HepG2 (cell line): Measurements from ENCODE around the gene RNU1-2. TPM values are rescaled to one million over a fixed set of nuclear protein-coding genes. Genes with fewer than 3 reads are reported as not detected.
A peak's percentile ranks its signal among the peaks of the same experiment; 100 is the strongest.
"Not testable (repeated sequence)": the region's sequence is repeated elsewhere in the genome, so short reads cannot be mapped to it uniquely, and the experiment has no call there.

Experiments used
- ATAC-seq: fragments of 200-7000 bp; cut with Tn5 transposase; 3 replicates; pipeline ENCODE4 v1.9.1; 2020; ENCODE audit warnings: mild to moderate bottlenecking, moderate library complexity
- BruUV-seq: library from RNA; stranded (reverse); fragments of 400-500 nt; replicated peaks from 2 replicates; lab custom pipeline; 2021; lab: Mats Ljungman, UMichigan
- CTCF ChIA-PET: fragments of 300-600 bp; formaldehyde crosslinking; extraction: SDS; loops from one replicate; lab custom pipeline; 2021; ENCODE audit warnings: low total read pairs, inconsistent platforms, low intra/inter-chr PET ratio; lab: Yijun Ruan, JAX
- POLR2A ChIA-PET: fragments of 350-600 bp; sonication (Branson Sonifier 250); formaldehyde crosslinking; loops from one replicate; lab custom pipeline; 2020; ENCODE audit warnings: antibody characterized with exemption, inconsistent platforms; lab: Yijun Ruan, JAX
- DNase-seq: peaks from one replicate; pipeline ENCODE4 v3.0.0-alpha.2; 2015; ENCODE audit warnings: low spot score
- FAIRE-seq: peaks from 3 replicates; lab custom pipeline; 2011; peaks lifted over from hg19 to GRCh38; lab: Jason Lieb, UNC
- H2AFZ ChIP-seq: one replicate; pipeline ENCODE4 v1.6.1; 2011; ENCODE audit warnings: low read length, inconsistent platforms
- H3K27ac ChIP-seq: fragments of 300-600 bp; 3 replicates; pipeline ENCODE4 v1.8.0; 2011; ENCODE audit warnings: mixed run types, mild to moderate bottlenecking, mixed read lengths, low read length, inconsistent platforms; ENCODE audit not compliant: insufficient read depth; ENCODE audit errors: extremely low read length
- H3K27me3 ChIP-seq, 2 experiments: fragments of 200-600 bp in 1 of 2; 2 replicates in 1 of 2; 3 replicates in 1 of 2; pipeline versions ENCODE4 v1.6.0 to v1.8.0; 2011; ENCODE audit warnings: low read length in 2 of 2, mild to moderate bottlenecking in 2 of 2, moderate library complexity in 2 of 2, inconsistent platforms in 1 of 2; ENCODE audit not compliant: insufficient read depth in 2 of 2, control insufficient read depth in 1 of 2
- H3K36me3 ChIP-seq, 2 experiments: fragments of 200-600 bp in 1 of 2; replicated peaks in 1 of 2; 2 replicates in 1 of 2; 3 replicates in 1 of 2; pipeline versions ENCODE4 v1.5.1 to v1.8.0; 2011; ENCODE audit warnings: low read length in 2 of 2, inconsistent platforms in 1 of 2; ENCODE audit not compliant: insufficient read depth in 2 of 2, control insufficient read depth in 1 of 2
- H3K4me1 ChIP-seq: 2 replicates; pipeline ENCODE4 v1.5.1; 2012; ENCODE audit warnings: low read length, inconsistent platforms; ENCODE audit not compliant: insufficient read depth
- H3K4me2 ChIP-seq: 2 replicates; pipeline ENCODE4 v1.6.0; 2011; ENCODE audit warnings: low read depth, low read length, inconsistent platforms
- H3K4me3 ChIP-seq, 3 experiments: fragments of 200-600 bp in 1 of 3; sonication (generic), shearing (Covaris generic) in 1 of 3; replicated peaks in 1 of 3; 2 replicates each; pipeline ENCODE4 v1.5.1; 2011 to 2016; ENCODE audit warnings: low read length in 3 of 3, inconsistent platforms in 2 of 3, low read depth in 2 of 3, mild to moderate bottlenecking in 2 of 3, control low read depth in 1 of 3, mixed read lengths in 1 of 3; ENCODE audit not compliant: insufficient read depth in 1 of 3
- H3K79me2 ChIP-seq: one replicate; pipeline ENCODE4 v1.6.1; 2011; ENCODE audit warnings: low read length, inconsistent platforms; ENCODE audit not compliant: insufficient read depth
- H3K9ac ChIP-seq: 2 replicates; pipeline ENCODE4 v1.6.0; 2011; ENCODE audit warnings: mild to moderate bottlenecking, low read depth, low read length, inconsistent platforms; ENCODE audit not compliant: insufficient read depth
- H3K9me3 ChIP-seq: 2 replicates; pipeline ENCODE4 v1.5.1; 2012; ENCODE audit warnings: mild to moderate bottlenecking, low read length
- H4K20me1 ChIP-seq: 2 replicates; pipeline ENCODE4 v1.6.0; 2011; ENCODE audit warnings: inconsistent platforms, mild to moderate bottlenecking, low read length, moderate library complexity; ENCODE audit not compliant: insufficient read depth
- CREB1 ChIP-seq, 2 experiments: fragments of 450-650 bp in 1 of 2; IDR thresholded peaks; 2 replicates each; pipeline ENCODE4 v1.6.1; 2016 to 2017; ENCODE audit warnings: control low read depth in 1 of 2, mild to moderate bottlenecking in 1 of 2, missing compliant biosample characterization in 1 of 2, missing genetic modification characterization in 1 of 2
- FOSL2 ChIP-seq: sonication (generic); formaldehyde crosslinking; IDR thresholded peaks from 2 replicates; pipeline ENCODE4 v1.4.0; 2020; ENCODE audit warnings: missing genetic modification reagents
- GATAD2A ChIP-seq: IDR thresholded peaks from 2 replicates; pipeline ENCODE4 v1.6.1; 2016
- KAT8 ChIP-seq: IDR thresholded peaks from 2 replicates; pipeline ENCODE4 v1.6.1; 2016; ENCODE audit warnings: missing genetic modification reagents, missing compliant biosample characterization
- MAF1 ChIP-seq: sonication (generic); formaldehyde crosslinking; IDR thresholded peaks from 2 replicates; pipeline ENCODE4 v1.5.0; 2020; ENCODE audit warnings: missing genetic modification reagents, borderline replicate concordance
- SAP130 ChIP-seq: IDR thresholded peaks from 2 replicates; pipeline ENCODE4 v1.6.1; 2016; ENCODE audit warnings: low read depth
- ZBTB7B ChIP-seq: sonication (generic); formaldehyde crosslinking; IDR thresholded peaks from 2 replicates; pipeline ENCODE4 v1.4.0; 2020; ENCODE audit warnings: missing genetic modification reagents
- ZNF24 ChIP-seq: fragments of 450-650 bp; IDR thresholded peaks from 2 replicates; pipeline ENCODE4 v1.6.1; 2017; ENCODE audit warnings: antibody characterized with exemption, mild to moderate bottlenecking
- WGBS: methylation state at CpG from one replicate; pipeline ENCODE4 v1.1.6; 2017; ENCODE audit warnings: low lambda C conversion rate; 5-methylcytosine and 5-hydroxymethylcytosine counted together
- in situ Hi-C: cut with HindIII; loops from 2 replicates; pipeline ENCODE4 v1.10.0; 2017; ENCODE audit warnings: low pct_unique_long_range_greater_than_20kb; ENCODE audit not compliant: extremely low pct_ligation_motif_present
- intact Hi-C: fragments of 100-400 bp; cut with micrococcal nuclease; formaldehyde crosslinking; loops from one replicate; pipeline ENCODE4 v1.10.0; 2022; ENCODE audit not compliant: unreplicated experiment
- polyA plus RNA-seq, 8 experiments: library from polyadenylated mRNA; depleted of rRNA in 3 of 8; stranded (reverse) in 7 of 8; unstranded in 1 of 8; fragments of >200 nt; fragmentation: Illumina TruSeq in 4 of 8; extraction: Trizol in 4 of 8; gene quantifications; 2 replicates each; pipeline versions ENCODE4 v1.2.1 to v1.2.3, GENCODE V29; 2011 to 2016; ENCODE audit warnings: low read depth in 4 of 8, missing spikeins in 1 of 8, mixed read lengths in 1 of 8; ENCODE audit not compliant: insufficient read depth in 1 of 8
- total RNA-seq, 5 experiments: library from RNA; depleted of rRNA; stranded (reverse); fragments of >200 nt; fragmentation: Illumina TruSeq; extraction: Trizol; gene quantifications; 2 replicates each; pipeline ENCODE4 v1.2.3, GENCODE V29; 2016; ENCODE audit warnings: low read depth in 1 of 5
- TF ChIP-seq, protein P1 (sequence below), 2 experiments: sonication (generic) in 1 of 2; formaldehyde crosslinking in 1 of 2; IDR thresholded peaks; 2 replicates each; pipeline versions ENCODE4 v1.4.0 to v1.6.1; 2018 to 2020; ENCODE audit warnings: missing genetic modification reagents in 2 of 2, borderline replicate concordance in 1 of 2, low read depth in 1 of 2, mild to moderate bottlenecking in 1 of 2, missing biosample characterization in 1 of 2
- TF ChIP-seq, protein P2 (sequence below): sonication (generic); formaldehyde crosslinking; IDR thresholded peaks from 2 replicates; pipeline ENCODE4 v1.4.0; 2020; ENCODE audit warnings: missing genetic modification reagents

RNU1-2 gene
- total and polyA plus RNA-seq, 2 of the 13 experiments (the other 11 are each of a cell fraction or from before 2014, with no cell fraction given): under 0.01 to 11,018 TPM

DNA sequence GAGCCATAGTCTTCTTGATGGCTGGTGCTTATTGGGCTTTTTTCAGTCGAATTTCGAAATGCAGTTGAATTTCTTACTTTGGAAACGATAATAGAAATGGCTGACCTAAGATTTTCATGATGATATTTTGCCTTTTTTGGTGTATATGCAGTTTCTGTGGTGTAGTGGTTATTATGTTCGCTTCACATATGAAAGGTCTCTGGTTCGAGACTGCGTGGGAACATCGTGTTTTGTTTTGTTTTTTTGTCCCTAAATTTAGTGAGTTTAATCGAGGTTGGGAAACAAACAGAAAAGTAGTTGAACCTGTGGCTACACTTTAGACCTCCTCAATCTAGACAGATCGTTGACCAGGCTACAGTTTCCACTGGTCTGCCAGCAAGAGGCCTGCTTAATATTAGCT lies 35.7 kb upstream of the RNU1-2 start:
- DNase-seq, H3K9me3 ChIP-seq, H3K79me2 ChIP-seq, H3K9ac ChIP-seq, H2AFZ ChIP-seq, H3K27ac ChIP-seq, H3K27me3 ChIP-seq, H3K4me1 ChIP-seq, BruUV-seq, FAIRE-seq, intact Hi-C loops, CTCF ChIA-PET, H4K20me1 ChIP-seq: not testable (repeated sequence)
- ATAC-seq: peak; percentile 30
- peak overlapping the region; percentile 45; the same call in 1 of the 2 replicates for H3K4me2 ChIP-seq
- peak overlapping the region in 1 of 3 experiments; percentile 34; a peak in 1 of 6 replicates for H3K4me3 ChIP-seq
- TF ChIP-seq, protein P1, sequence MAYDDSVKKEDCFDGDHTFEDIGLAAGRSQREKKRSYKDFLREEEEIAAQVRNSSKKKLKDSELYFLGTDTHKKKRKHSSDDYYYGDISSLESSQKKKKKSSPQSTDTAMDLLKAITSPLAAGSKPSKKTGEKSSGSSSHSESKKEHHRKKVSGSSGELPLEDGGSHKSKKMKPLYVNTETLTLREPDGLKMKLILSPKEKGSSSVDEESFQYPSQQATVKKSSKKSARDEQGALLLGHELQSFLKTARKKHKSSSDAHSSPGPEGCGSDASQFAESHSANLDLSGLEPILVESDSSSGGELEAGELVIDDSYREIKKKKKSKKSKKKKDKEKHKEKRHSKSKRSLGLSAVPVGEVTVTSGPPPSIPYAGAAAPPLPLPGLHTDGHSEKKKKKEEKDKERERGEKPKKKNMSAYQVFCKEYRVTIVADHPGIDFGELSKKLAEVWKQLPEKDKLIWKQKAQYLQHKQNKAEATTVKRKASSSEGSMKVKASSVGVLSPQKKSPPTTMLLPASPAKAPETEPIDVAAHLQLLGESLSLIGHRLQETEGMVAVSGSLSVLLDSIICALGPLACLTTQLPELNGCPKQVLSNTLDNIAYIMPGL (CRISPR knock-in tag; IDR thresholded peaks at IDR 0.05; ENCODE audit: borderline replicate concordance in 1 of 2, low read depth in 1 of 2): 0 out of 4 replicates have a peak, but pooled peaks of 1 of the 2 experiments have one; percentile 37
- TF ChIP-seq SAP130 (CRISPR knock-in tag): peak; percentile 29; the same call in 1 of the 2 replicates
- 0 out of 2 replicates have a peak, but pooled peaks have one; percentile 42 for TF ChIP-seq MAF1 (CRISPR knock-in tag)
- peak; percentile 92 for TF ChIP-seq ZNF24
- TF ChIP-seq KAT8 (CRISPR knock-in tag): 0 out of 2 replicates have a peak, but pooled peaks have one; percentile 14
- TF ChIP-seq, all 625 proteins: peak for 5; not testable (repeated sequence) for 620
- H3K36me3 ChIP-seq, in situ Hi-C loops, POLR2A ChIA-PET: not testable (repeated sequence)
- WGBS: 24% methylated on average over 9 of the region's 9 CpGs

DNA sequence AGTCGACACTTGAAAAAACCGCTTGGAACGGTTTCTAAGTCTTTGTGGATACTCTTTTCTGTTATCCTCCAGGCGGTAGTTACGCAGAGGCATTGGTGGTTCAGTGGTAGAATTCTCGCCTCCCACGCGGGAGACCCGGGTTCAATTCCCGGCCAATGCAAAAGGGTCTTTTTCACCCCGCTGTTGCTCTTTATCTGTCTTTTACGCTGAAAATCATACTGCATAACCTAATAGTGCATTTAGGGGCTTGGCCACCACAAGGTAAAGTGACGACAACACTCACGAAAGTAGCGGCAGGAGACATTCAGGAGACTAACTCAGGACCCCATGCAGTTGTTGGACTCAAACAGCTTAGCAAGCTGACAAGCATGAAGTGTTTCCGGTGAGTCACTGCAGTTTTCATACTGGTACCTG lies 33.9 kb upstream of the RNU1-2 start:
- H3K36me3 ChIP-seq; H2AFZ ChIP-seq; H3K27ac ChIP-seq; CTCF ChIA-PET; H3K4me1 ChIP-seq; H3K4me2 ChIP-seq; H3K9ac ChIP-seq; POLR2A ChIA-PET; H3K4me3 ChIP-seq; intact Hi-C loops; H3K79me2 ChIP-seq; H4K20me1 ChIP-seq; H3K27me3 ChIP-seq; in situ Hi-C loops; H3K9me3 ChIP-seq; TF ChIP-seq CREB1 (IDR thresholded peaks at IDR 0.05): not testable (repeated sequence)
- peak; percentile 43 for DNase-seq
- BruUV-seq: TSS peak; percentile 99
- peak; percentile 23 for FAIRE-seq
- WGBS: 40% methylated on average over 12 of the region's 16 CpGs
- peak; percentile 94 for ATAC-seq
- TF ChIP-seq FOSL2 (0 out of 2 replicates have a peak, but pooled peaks have one; percentile 26), GATAD2A (CRISPR knock-in tag) (peak; percentile 50), CREB1 (CRISPR knock-in tag; IDR thresholded peaks at IDR 0.05) (peak; percentile 24; the same call in 1 of the 2 replicates), ZBTB7B (CRISPR knock-in tag) (peak; percentile 51; the same call in 1 of the 2 replicates)
- TF ChIP-seq, protein P2, sequence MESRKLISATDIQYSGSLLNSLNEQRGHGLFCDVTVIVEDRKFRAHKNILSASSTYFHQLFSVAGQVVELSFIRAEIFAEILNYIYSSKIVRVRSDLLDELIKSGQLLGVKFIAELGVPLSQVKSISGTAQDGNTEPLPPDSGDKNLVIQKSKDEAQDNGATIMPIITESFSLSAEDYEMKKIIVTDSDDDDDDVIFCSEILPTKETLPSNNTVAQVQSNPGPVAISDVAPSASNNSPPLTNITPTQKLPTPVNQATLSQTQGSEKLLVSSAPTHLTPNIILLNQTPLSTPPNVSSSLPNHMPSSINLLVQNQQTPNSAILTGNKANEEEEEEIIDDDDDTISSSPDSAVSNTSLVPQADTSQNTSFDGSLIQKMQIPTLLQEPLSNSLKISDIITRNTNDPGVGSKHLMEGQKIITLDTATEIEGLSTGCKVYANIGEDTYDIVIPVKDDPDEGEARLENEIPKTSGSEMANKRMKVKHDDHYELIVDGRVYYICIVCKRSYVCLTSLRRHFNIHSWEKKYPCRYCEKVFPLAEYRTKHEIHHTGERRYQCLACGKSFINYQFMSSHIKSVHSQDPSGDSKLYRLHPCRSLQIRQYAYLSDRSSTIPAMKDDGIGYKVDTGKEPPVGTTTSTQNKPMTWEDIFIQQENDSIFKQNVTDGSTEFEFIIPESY (CRISPR knock-in tag): peak; percentile 73
- TF ChIP-seq, protein P1 (CRISPR knock-in tag; IDR thresholded peaks at IDR 0.05; ENCODE audit: borderline replicate concordance in 1 of 2, low read depth in 1 of 2): peak in 1 of 2 experiments; percentile 73; a peak in 2 of 4 replicates
